Glomerular endothelial cell (primary cell): ENCODE results near the gene ANXA2. TPM values are rescaled to one million over a fixed set of nuclear protein-coding genes. Genes with fewer than 3 reads are reported as not detected.

Experiments used
- DNase-seq: peaks from one replicate; pipeline ENCODE4 v3.0.0-alpha.2; 2011; ENCODE audit warnings: low read depth, low spot score; ENCODE audit errors: extremely low read depth
- total RNA-seq: library from RNA; depleted of rRNA; stranded (reverse); fragments of >200 nt; gene quantifications from 2 replicates; pipeline ENCODE4 v1.2.3, GENCODE V29; 2015

The ANXA2 gene
- total RNA-seq, 1 donor from 2014 or later = 3,047 TPM

GRCh38 chr15:60315878-60316277 is 81.9 kb downstream of the ANXA2 start:
- no peak for DNase-seq

GRCh38 chr15:60313906-60314305 is 83.9 kb downstream of the ANXA2 start:
- no peak for DNase-seq

- DNase-seq = no peak
Measured at GRCh38 chr15:60307034-60307433, 90.8 kb downstream of the ANXA2 start.

- no peak for DNase-seq
Measured at GRCh38 chr15:60301024-60301423, 96.8 kb downstream of the ANXA2 start.

- DNase-seq = no peak
Measured at GRCh38 chr15:60299452-60300047, 98.2 kb downstream of the ANXA2 start.

Other genes starting within 250 kb of the ANXA2 start
- gene ICE2, start 81.2 kb upstream of the ANXA2 start, total RNA-seq = 37.6 and 41.8 TPM in 2 replicates